ENCODE measurements around the gene LRRC59.

GRCh38 chr17:50397919-50398285 is 579 bp upstream of the LRRC59 start:
- TF ChIP-seq, protein P1, sequence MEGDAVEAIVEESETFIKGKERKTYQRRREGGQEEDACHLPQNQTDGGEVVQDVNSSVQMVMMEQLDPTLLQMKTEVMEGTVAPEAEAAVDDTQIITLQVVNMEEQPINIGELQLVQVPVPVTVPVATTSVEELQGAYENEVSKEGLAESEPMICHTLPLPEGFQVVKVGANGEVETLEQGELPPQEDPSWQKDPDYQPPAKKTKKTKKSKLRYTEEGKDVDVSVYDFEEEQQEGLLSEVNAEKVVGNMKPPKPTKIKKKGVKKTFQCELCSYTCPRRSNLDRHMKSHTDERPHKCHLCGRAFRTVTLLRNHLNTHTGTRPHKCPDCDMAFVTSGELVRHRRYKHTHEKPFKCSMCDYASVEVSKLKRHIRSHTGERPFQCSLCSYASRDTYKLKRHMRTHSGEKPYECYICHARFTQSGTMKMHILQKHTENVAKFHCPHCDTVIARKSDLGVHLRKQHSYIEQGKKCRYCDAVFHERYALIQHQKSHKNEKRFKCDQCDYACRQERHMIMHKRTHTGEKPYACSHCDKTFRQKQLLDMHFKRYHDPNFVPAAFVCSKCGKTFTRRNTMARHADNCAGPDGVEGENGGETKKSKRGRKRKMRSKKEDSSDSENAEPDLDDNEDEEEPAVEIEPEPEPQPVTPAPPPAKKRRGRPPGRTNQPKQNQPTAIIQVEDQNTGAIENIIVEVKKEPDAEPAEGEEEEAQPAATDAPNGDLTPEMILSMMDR (IDR thresholded peaks at IDR 0.05; ENCODE audit: insufficient read depth, low read length, poor library complexity, severe bottlenecking): no peak
- no peak for TF ChIP-seq EZH2phosphoT487 (conservative IDR thresholded peaks at IDR 0.05; ENCODE audit: low read length)

Measured in SU-DHL-6 (cell line).